PC-9 (cell line): Measurements from ENCODE around the gene DOCK7. TPM values are rescaled to one million over a fixed set of nuclear protein-coding genes. Genes with fewer than 3 reads are reported as not detected.
"Not testable (repeated sequence)": the region's sequence is repeated elsewhere in the genome, so short reads cannot be mapped to it uniquely, and the experiment has no call there.

Experiments
- BruUV-seq: library from RNA; stranded (reverse); fragments of 400-500 nt; replicated peaks from 2 replicates; lab custom pipeline; 2021; lab: Mats Ljungman, UMichigan
- CTCF ChIA-PET: fragments of 300-600 bp; sonication (Branson Sonifier 250); formaldehyde crosslinking; loops from one replicate; lab custom pipeline; 2022; ENCODE audit warnings: antibody characterized with exemption; lab: Charles Lee
- POLR2A ChIA-PET: fragments of 300-600 bp; sonication (Branson Sonifier 250); formaldehyde crosslinking; loops from one replicate; lab custom pipeline; 2022; ENCODE audit warnings: antibody characterized with exemption; ENCODE audit not compliant: unreplicated experiment; lab: Charles Lee
- DNase-seq, 2 experiments: peaks; one replicate each; pipeline versions ENCODE4 v3.0.0 to v3.0.0-alpha.2; 2015 to 2022; ENCODE audit warnings: mixed read lengths in 1 of 2
- H2AFZ ChIP-seq: fragments of 200-600 bp; sonication (generic); 2 replicates; pipeline ENCODE4 v1.8.1; 2017; ENCODE audit warnings: antibody characterized with exemption
- H3F3A ChIP-seq: fragments of 200-600 bp; sonication (generic); 2 replicates; pipeline ENCODE4 v1.8.1; 2017; ENCODE audit warnings: antibody characterized with exemption, mild to moderate bottlenecking, low read depth; ENCODE audit not compliant: insufficient read depth
- H3K27ac ChIP-seq: fragments of 200-600 bp; sonication (generic); 2 replicates; pipeline ENCODE4 v1.6.1; 2016; ENCODE audit warnings: mixed run types
- H3K27me3 ChIP-seq: fragments of 200-600 bp; sonication (generic); 2 replicates; pipeline ENCODE4 v1.6.1; 2016; ENCODE audit warnings: low read depth, mixed run types; ENCODE audit not compliant: insufficient read depth
- H3K36me3 ChIP-seq: fragments of 200-600 bp; sonication (generic); 2 replicates; pipeline ENCODE4 v1.6.1; 2016; ENCODE audit warnings: low read depth, mixed run types
- H3K4me1 ChIP-seq: fragments of 200-600 bp; sonication (generic); replicated peaks from 2 replicates; pipeline ENCODE4 v1.6.1; 2016; ENCODE audit warnings: mixed run types; ENCODE audit not compliant: insufficient read depth
- H3K4me2 ChIP-seq: fragments of 200-600 bp; sonication (generic); 2 replicates; pipeline ENCODE4 v1.6.1; 2017; ENCODE audit warnings: mixed run types
- H3K4me3 ChIP-seq: fragments of 200-600 bp; sonication (generic); 2 replicates; pipeline ENCODE4 v1.6.1; 2016; ENCODE audit warnings: mixed run types
- H3K79me2 ChIP-seq: fragments of 200-600 bp; sonication (generic); 2 replicates; pipeline ENCODE4 v1.6.1; 2017; ENCODE audit warnings: low read depth, mixed run types
- H3K9me2 ChIP-seq: fragments of 200-600 bp; sonication (generic); 2 replicates; pipeline ENCODE4 v1.8.1; 2017; ENCODE audit warnings: mild to moderate bottlenecking; ENCODE audit not compliant: insufficient read depth
- H3K9me3 ChIP-seq: fragments of 200-600 bp; sonication (generic); 2 replicates; pipeline ENCODE4 v1.8.1; 2016; ENCODE audit warnings: low read depth; ENCODE audit not compliant: insufficient read depth
- H4K20me1 ChIP-seq: fragments of 200-600 bp; sonication (generic); 2 replicates; pipeline ENCODE4 v1.8.1; 2017; ENCODE audit not compliant: insufficient read depth
- CTCF ChIP-seq: fragments of 200-600 bp; sonication (generic); conservative IDR thresholded peaks from 2 replicates; pipeline ENCODE4 v1.6.1; 2017; ENCODE audit warnings: mixed run types, antibody characterized with exemption, mild to moderate bottlenecking, moderate library complexity
- EZH2 ChIP-seq: fragments of 200-600 bp; sonication (generic); IDR thresholded peaks from 2 replicates; pipeline ENCODE4 v1.8.0; 2017; ENCODE audit warnings: antibody characterized with exemption, low read depth
- intact Hi-C: fragments of 100-400 bp; cut with micrococcal nuclease; formaldehyde crosslinking; loops from one replicate; pipeline ENCODE4 v1.10.0; 2022; ENCODE audit not compliant: unreplicated experiment
- total RNA-seq: library from RNA; stranded (reverse); gene quantifications from 2 replicates; pipeline ENCODE4 v1.2.3, GENCODE V29; 2021

The DOCK7 gene
- total RNA-seq, 1 experiment from 2014 or later = 34.0 TPM

GRCh38 chr1:62706985-62707743 is 19.0 kb upstream of the DOCK7 start:
- CTCF ChIA-PET = no interaction called here
- POLR2A ChIA-PET = no interaction called here

GRCh38 chr1:62698161-62698560 is 10.0 kb upstream of the DOCK7 start:
- intact Hi-C loops, H4K20me1 ChIP-seq, H3K27me3 ChIP-seq, H3K4me3 ChIP-seq, BruUV-seq, H3K9me3 ChIP-seq, H3K27ac ChIP-seq, DNase-seq, H3K9me2 ChIP-seq, H3K4me2 ChIP-seq, H2AFZ ChIP-seq, H3K4me1 ChIP-seq, CTCF ChIA-PET, POLR2A ChIA-PET, H3K36me3 ChIP-seq, H3K79me2 ChIP-seq, H3F3A ChIP-seq: not testable (repeated sequence)

More at GRCh38 chr1:62706985-62707743, 19.0 kb upstream of the DOCK7 start:
- no peak overlapping the region for H3K4me3 ChIP-seq
- no peaks in the 10 kb centered on the region for H4K20me1 ChIP-seq
- H3K79me2 ChIP-seq = no peaks in the 10 kb centered on the region
- TF ChIP-seq CTCF (no peak), EZH2 (no peak)
- no peaks in the 10 kb centered on the region for H3K36me3 ChIP-seq
- H3K27me3 ChIP-seq = no peaks in the 10 kb centered on the region
- no TSS peak for BruUV-seq
- H3K9me2 ChIP-seq = no peaks in the 10 kb centered on the region
- H3K27ac ChIP-seq = no peak overlapping the region
- no peak overlapping the region for H2AFZ ChIP-seq
- no peaks in the 10 kb centered on the region for H3K9me3 ChIP-seq
- no peaks in the 10 kb centered on the region for H3K4me1 ChIP-seq
- peak in 1 of 2 experiments; percentile 38 for DNase-seq
- no peaks in the 10 kb centered on the region for H3F3A ChIP-seq
- no peak overlapping the region for H3K4me2 ChIP-seq
- intact Hi-C loops = no loop called here

- BruUV-seq, POLR2A ChIA-PET, intact Hi-C loops: not testable (repeated sequence)
Observed at GRCh38 chr1:62694479-62694878, 6.3 kb upstream of the DOCK7 start.

GRCh38 chr1:62693123-62693522 is 4.9 kb upstream of the DOCK7 start:
- no peak overlapping the region for H3K27ac ChIP-seq
- no peak overlapping the region for H2AFZ ChIP-seq
- peaks cover 11% of the 10 kb centered on the region; the same call in 1 of the 2 replicates for H3F3A ChIP-seq
- H3K36me3 ChIP-seq = no peaks in the 10 kb centered on the region
- no peak overlapping the region for H3K4me3 ChIP-seq
- no peaks in the 10 kb centered on the region for H3K79me2 ChIP-seq
- POLR2A ChIA-PET = no interaction called here
- intact Hi-C loops = no loop called here
- peaks cover 27% of the 10 kb centered on the region for H3K4me1 ChIP-seq
- no peak for DNase-seq
- no peaks in the 10 kb centered on the region for H4K20me1 ChIP-seq
- CTCF ChIA-PET = no interaction called here
- no peaks in the 10 kb centered on the region for H3K9me3 ChIP-seq
- no TSS peak for BruUV-seq
- TF ChIP-seq CTCF (no peak), EZH2 (no peak)
- no peaks in the 10 kb centered on the region for H3K27me3 ChIP-seq
- no peaks in the 10 kb centered on the region for H3K9me2 ChIP-seq
- H3K4me2 ChIP-seq = no peak overlapping the region

More at GRCh38 chr1:62694479-62694878, 6.3 kb upstream of the DOCK7 start:
- H3K4me2 ChIP-seq, H3K27ac ChIP-seq, H3K79me2 ChIP-seq, H3F3A ChIP-seq, DNase-seq, H2AFZ ChIP-seq, H4K20me1 ChIP-seq, H3K9me3 ChIP-seq, H3K4me3 ChIP-seq, H3K36me3 ChIP-seq, H3K27me3 ChIP-seq, H3K9me2 ChIP-seq, CTCF ChIA-PET: not testable (repeated sequence)
- peaks cover 20% of the 10 kb centered on the region for H3K4me1 ChIP-seq
